Measurements from ENCODE around the gene NUDT14. TPM values are rescaled to one million over a fixed set of nuclear protein-coding genes. Genes with fewer than 3 reads are reported as not detected.

NUDT14 gene
- total and polyA plus RNA-seq, 2 of the 4 experiments (the other 2 are of a cell fraction), result 5.6 to 9.3 TPM

- ChIA-PET POLR2A (ENCODE audit: unreplicated experiment) (no interaction called here), CTCF (interaction anchor here (1.1 kb wide), 1 partner anchor 81 kb away, joined by 3 read pairs; no protein-coding TSS in a partner anchor)
- H2BK15ac ChIP-seq (ENCODE audit: low read depth, low read length), result no peak overlapping the region
- H4K5ac ChIP-seq (ENCODE audit: low read depth, low read length), result no peak overlapping the region
- TF ChIP-seq BHLHE40 (IDR thresholded peaks at IDR 0.05; ENCODE audit: low read depth, low read length) (no peak), MXI1 (IDR thresholded peaks at IDR 0.05; ENCODE audit: borderline replicate concordance, low read depth, low read length) (no peak), POLR2A (IDR thresholded peaks at IDR 0.05; ENCODE audit: low read depth, low read length) (no peak), SMC3 (IDR thresholded peaks at IDR 0.05; ENCODE audit: low read depth, low read length) (no peak), MAFK (IDR thresholded peaks at IDR 0.05; ENCODE audit: low read depth, low read length) (no peak), NFE2L2 (IDR thresholded peaks at IDR 0.05; ENCODE audit: low read depth, low read length) (no peak), FOS (IDR thresholded peaks at IDR 0.05; ENCODE audit: low read depth, low read length) (no peak), RFX5 (IDR thresholded peaks at IDR 0.05; ENCODE audit: low read depth, low read length) (no peak), RAD21 (IDR thresholded peaks at IDR 0.05; ENCODE audit: low read length) (no peak), MAZ (IDR thresholded peaks at IDR 0.05; ENCODE audit: borderline replicate concordance, low read depth, low read length) (no peak)
- TF ChIP-seq, protein P1, sequence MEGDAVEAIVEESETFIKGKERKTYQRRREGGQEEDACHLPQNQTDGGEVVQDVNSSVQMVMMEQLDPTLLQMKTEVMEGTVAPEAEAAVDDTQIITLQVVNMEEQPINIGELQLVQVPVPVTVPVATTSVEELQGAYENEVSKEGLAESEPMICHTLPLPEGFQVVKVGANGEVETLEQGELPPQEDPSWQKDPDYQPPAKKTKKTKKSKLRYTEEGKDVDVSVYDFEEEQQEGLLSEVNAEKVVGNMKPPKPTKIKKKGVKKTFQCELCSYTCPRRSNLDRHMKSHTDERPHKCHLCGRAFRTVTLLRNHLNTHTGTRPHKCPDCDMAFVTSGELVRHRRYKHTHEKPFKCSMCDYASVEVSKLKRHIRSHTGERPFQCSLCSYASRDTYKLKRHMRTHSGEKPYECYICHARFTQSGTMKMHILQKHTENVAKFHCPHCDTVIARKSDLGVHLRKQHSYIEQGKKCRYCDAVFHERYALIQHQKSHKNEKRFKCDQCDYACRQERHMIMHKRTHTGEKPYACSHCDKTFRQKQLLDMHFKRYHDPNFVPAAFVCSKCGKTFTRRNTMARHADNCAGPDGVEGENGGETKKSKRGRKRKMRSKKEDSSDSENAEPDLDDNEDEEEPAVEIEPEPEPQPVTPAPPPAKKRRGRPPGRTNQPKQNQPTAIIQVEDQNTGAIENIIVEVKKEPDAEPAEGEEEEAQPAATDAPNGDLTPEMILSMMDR (conservative IDR thresholded peaks at IDR 0.05; ENCODE audit: low read depth, low read length), result no peak
- TF ChIP-seq, protein P2, sequence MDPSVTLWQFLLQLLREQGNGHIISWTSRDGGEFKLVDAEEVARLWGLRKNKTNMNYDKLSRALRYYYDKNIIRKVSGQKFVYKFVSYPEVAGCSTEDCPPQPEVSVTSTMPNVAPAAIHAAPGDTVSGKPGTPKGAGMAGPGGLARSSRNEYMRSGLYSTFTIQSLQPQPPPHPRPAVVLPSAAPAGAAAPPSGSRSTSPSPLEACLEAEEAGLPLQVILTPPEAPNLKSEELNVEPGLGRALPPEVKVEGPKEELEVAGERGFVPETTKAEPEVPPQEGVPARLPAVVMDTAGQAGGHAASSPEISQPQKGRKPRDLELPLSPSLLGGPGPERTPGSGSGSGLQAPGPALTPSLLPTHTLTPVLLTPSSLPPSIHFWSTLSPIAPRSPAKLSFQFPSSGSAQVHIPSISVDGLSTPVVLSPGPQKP (IDR thresholded peaks at IDR 0.05; ENCODE audit: borderline replicate concordance, low read depth, low read length), result no peak
- 97% methylated on average over 4 of the region's 22 CpGs; no CpG with 5 or more reads in 1 of the 2 experiments for WGBS, 2 experiments (ENCODE audit: extremely low coverage in 2 of 2, insufficient read length in 1 of 2)
- no peaks in the 10 kb centered on the region for H3K36me3 ChIP-seq (ENCODE audit: control insufficient read depth, insufficient read depth, low read length)
- H2AK9ac ChIP-seq (replicated peaks; ENCODE audit: low read depth, low read length, poor library complexity), result no peak overlapping the region
- H4K91ac ChIP-seq (ENCODE audit: insufficient read depth, low read depth, low read length), result no peak overlapping the region
- no peak overlapping the region for H3K4me2 ChIP-seq (ENCODE audit: low read depth, low read length)
- no peak overlapping the region for H2BK120ac ChIP-seq (ENCODE audit: low read depth, low read length)
- peaks cover 3% of the 10 kb centered on the region; the same call in 1 of the 2 replicates for H3K4me1 ChIP-seq (ENCODE audit: control insufficient read depth, insufficient read depth, low read length)
- no peaks in the 10 kb centered on the region for H3K79me1 ChIP-seq (ENCODE audit: low read depth in 1 of 2, low read length in 2 of 2)
- H3K14ac ChIP-seq (replicated peaks; ENCODE audit: low read depth, low read length), result no peak overlapping the region
- intact Hi-C loops (cut with micrococcal nuclease), result no loop called here
- no peak for DNase-seq
- H3K4ac ChIP-seq (ENCODE audit: low read depth, low read length), result no peak overlapping the region
- H3K23ac ChIP-seq (ENCODE audit: low read depth, low read length), result no peak overlapping the region
- H2BK20ac ChIP-seq (ENCODE audit: low read depth, low read length), result no peak overlapping the region
- ATAC-seq (ENCODE audit: low read depth), result no peak
- H2AK5ac ChIP-seq (ENCODE audit: low read depth, low read length), result no peak overlapping the region
- no TSS peak for BruUV-seq (replicated peaks)
- peaks cover 52% of the 10 kb centered on the region for H3K27me3 ChIP-seq (ENCODE audit: control insufficient read depth, insufficient read depth, low read length)
- no peak overlapping the region for H2AFZ ChIP-seq (replicated peaks; ENCODE audit: low read length, poor library complexity)
- no peak overlapping the region for H2BK5ac ChIP-seq (ENCODE audit: low read depth, low read length, poor library complexity, severe bottlenecking)
- no peaks in the 10 kb centered on the region for H3K9me1 ChIP-seq (ENCODE audit: insufficient read depth, low read length)
- no peak overlapping the region for H3K9ac ChIP-seq (ENCODE audit: low read depth, low read length)
- in situ Hi-C loops (cut with MboI; ENCODE audit: low sequenced_read_pairs), result no loop called here
- H3K18ac ChIP-seq (ENCODE audit: low read depth, low read length), result no peak overlapping the region
- dilution Hi-C loops (cut with HindIII; ENCODE audit: low sequenced_read_pairs, unreplicated experiment), result no loop called here
- H4K8ac ChIP-seq (ENCODE audit: low read depth in 2 of 2, low read length in 2 of 2), result no peak overlapping the region
- H3K56ac ChIP-seq (ENCODE audit: extremely low read depth, insufficient read depth, low read length), result no peak overlapping the region
- H4K20me1 ChIP-seq (ENCODE audit: insufficient read depth, low read length), result no peaks in the 10 kb centered on the region; the same call in 1 of the 2 replicates
- H3K9me3 ChIP-seq (ENCODE audit: control insufficient read depth, insufficient read depth, low read length), result no peaks in the 10 kb centered on the region
- no peak overlapping the region for H3K27ac ChIP-seq (ENCODE audit: insufficient read depth, low read length)
- H3K4me3 ChIP-seq (ENCODE audit: insufficient read depth, low read depth, low read length), result no peak overlapping the region
These were observed 11.1 kb downstream of the NUDT14 start for GRCh38 chr14:105169776-105170655.
